Vagina (tissue), 2 donors: ENCODE results near the gene AGBL4.

Source experiments
- POLR2A ChIP-seq, 2 donors: fragments of 450-650 bp; IDR thresholded peaks; one replicate each; pipeline ENCODE4 v1.6.1; 2017; ENCODE audit warnings: antibody characterized with exemption in 2 of 2, mild to moderate bottlenecking in 2 of 2, moderate library complexity in 2 of 2
- TF ChIP-seq, protein P1 (sequence below), 3 experiments: fragments of 450-650 bp in 2 of 3; fragments of 200-600 bp in 1 of 3; sonication (generic) in 1 of 3; IDR thresholded peaks; one replicate each; pipeline ENCODE4 v1.5.1; 2017 to 2019; ENCODE audit warnings: antibody characterized with exemption in 3 of 3, mild to moderate bottlenecking in 2 of 3, moderate library complexity in 2 of 3

DNA sequence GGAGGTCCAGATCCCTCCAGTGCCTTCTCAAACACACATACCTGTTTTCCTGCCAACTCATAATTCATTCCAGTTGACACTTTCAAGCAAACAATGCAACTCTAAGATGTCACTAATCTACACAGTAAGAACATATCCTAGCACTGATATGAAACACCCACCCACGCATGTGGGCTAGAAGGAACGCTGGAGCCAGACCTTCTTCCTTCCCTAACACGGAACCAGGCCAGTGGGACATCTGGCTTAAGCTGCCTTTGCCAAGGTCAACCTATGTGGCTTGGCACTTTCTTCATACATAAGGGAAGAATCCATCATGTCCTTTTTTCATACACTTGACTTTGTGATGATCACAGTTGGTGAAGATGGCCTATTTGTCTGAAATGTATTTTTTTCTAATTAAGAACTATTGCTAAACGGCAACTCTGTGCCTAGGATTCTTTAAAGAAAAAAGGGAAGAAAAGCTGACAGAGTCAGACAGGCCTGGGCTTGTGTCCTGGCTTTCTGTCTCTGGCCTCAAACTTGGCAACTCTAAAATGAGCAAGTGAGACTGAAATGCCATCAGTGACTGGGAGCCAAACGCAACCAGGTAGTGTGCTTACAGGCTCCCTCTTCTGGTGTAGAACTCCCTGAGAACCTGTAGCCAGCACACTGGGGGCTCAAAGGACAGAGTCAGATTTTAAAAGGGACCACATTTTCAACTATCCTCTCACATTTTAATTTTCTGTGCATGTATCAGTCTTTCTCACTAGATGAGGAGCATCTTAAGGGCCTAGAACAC, 1154.4 kb downstream of the AGBL4 start:
- no peak for TF ChIP-seq POLR2A (IDR thresholded peaks at IDR 0.05)
- TF ChIP-seq, protein P1, sequence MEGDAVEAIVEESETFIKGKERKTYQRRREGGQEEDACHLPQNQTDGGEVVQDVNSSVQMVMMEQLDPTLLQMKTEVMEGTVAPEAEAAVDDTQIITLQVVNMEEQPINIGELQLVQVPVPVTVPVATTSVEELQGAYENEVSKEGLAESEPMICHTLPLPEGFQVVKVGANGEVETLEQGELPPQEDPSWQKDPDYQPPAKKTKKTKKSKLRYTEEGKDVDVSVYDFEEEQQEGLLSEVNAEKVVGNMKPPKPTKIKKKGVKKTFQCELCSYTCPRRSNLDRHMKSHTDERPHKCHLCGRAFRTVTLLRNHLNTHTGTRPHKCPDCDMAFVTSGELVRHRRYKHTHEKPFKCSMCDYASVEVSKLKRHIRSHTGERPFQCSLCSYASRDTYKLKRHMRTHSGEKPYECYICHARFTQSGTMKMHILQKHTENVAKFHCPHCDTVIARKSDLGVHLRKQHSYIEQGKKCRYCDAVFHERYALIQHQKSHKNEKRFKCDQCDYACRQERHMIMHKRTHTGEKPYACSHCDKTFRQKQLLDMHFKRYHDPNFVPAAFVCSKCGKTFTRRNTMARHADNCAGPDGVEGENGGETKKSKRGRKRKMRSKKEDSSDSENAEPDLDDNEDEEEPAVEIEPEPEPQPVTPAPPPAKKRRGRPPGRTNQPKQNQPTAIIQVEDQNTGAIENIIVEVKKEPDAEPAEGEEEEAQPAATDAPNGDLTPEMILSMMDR (IDR thresholded peaks at IDR 0.05): no peak
